ENCODE measurements around the gene MMP24. TPM values are rescaled to one million over a fixed set of nuclear protein-coding genes. Genes with fewer than 3 reads are reported as not detected.

MMP24 gene
- total RNA-seq, 1 experiment from 2014 or later, result 0.91 TPM

- Histone ChIP-seq H3K4me1 (ENCODE audit: insufficient read depth, low read length) (peaks cover 9% of the 10 kb centered on the region), H3K9me3 (ENCODE audit: low read length) (no peaks in the 10 kb centered on the region), H3K79me2 (ENCODE audit: low read length) (no peaks in the 10 kb centered on the region), H3K9me2 (replicated peaks; ENCODE audit: low read length) (no peaks in the 10 kb centered on the region), H3K9ac (ENCODE audit: low read length) (no peak overlapping the region), H3K4me2 (ENCODE audit: low read length) (no peak overlapping the region), H3K27ac (ENCODE audit: low read length) (no peak overlapping the region), H3F3A (ENCODE audit: low read length, unreplicated experiment) (no peaks in the 10 kb centered on the region), H3K36me3 (ENCODE audit: low read depth, low read length) (no peaks in the 10 kb centered on the region), H3K27me3 (ENCODE audit: low read length) (no peaks in the 10 kb centered on the region), H3K4me3 (ENCODE audit: low read length) (no peak overlapping the region), H2AFZ (ENCODE audit: low read length) (no peak overlapping the region), H4K20me1 (ENCODE audit: low read length) (no peaks in the 10 kb centered on the region)
- no TSS peak for BruUV-seq (replicated peaks)
- ChIA-PET POLR2A (ENCODE audit: unreplicated experiment) (no interaction called here), CTCF (no interaction called here)
- ATAC-seq (no peak), DNase-seq (no peak)
- no peak for TF ChIP-seq EZH2 (IDR thresholded peaks at IDR 0.05; ENCODE audit: low read length, unreplicated experiment)
- TF ChIP-seq CTCF (conservative IDR thresholded peaks at IDR 0.05; ENCODE audit: low read depth, low read length), result no peak
- no peak for TF ChIP-seq EZH2phosphoT487 (IDR thresholded peaks at IDR 0.05; ENCODE audit: borderline replicate concordance, low read length)
- intact Hi-C loops (cut with micrococcal nuclease), result no loop called here
Observed at GRCh38 chr20:35293303-35294292, 67.1 kb downstream of the MMP24 start.

- H2AFZ ChIP-seq (ENCODE audit: low read length), result no peak overlapping the region
- no peak overlapping the region for H3K4me2 ChIP-seq (ENCODE audit: low read length)
- no TSS peak for BruUV-seq (replicated peaks)
- no peaks in the 10 kb centered on the region for H3K27me3 ChIP-seq (ENCODE audit: low read length)
- no peak overlapping the region for H3K4me3 ChIP-seq (ENCODE audit: low read length)
- H3K9me2 ChIP-seq (replicated peaks; ENCODE audit: low read length), result no peaks in the 10 kb centered on the region
- no peaks in the 10 kb centered on the region for H3K9me3 ChIP-seq (ENCODE audit: low read length)
- DNase-seq, result no peak
- H3K79me2 ChIP-seq (ENCODE audit: low read length), result no peaks in the 10 kb centered on the region
- intact Hi-C loops (cut with micrococcal nuclease), result no loop called here
- no peak overlapping the region for H3K27ac ChIP-seq (ENCODE audit: low read length)
- no peaks in the 10 kb centered on the region for H3F3A ChIP-seq (ENCODE audit: low read length, unreplicated experiment)
- H3K36me3 ChIP-seq (ENCODE audit: low read depth, low read length), result no peaks in the 10 kb centered on the region
- H4K20me1 ChIP-seq (ENCODE audit: low read length), result no peaks in the 10 kb centered on the region
- POLR2A ChIA-PET (ENCODE audit: unreplicated experiment), result no interaction called here
- CTCF ChIA-PET, result no interaction called here
- H3K4me1 ChIP-seq (ENCODE audit: insufficient read depth, low read length), result peaks cover 9% of the 10 kb centered on the region
- no peak overlapping the region for H3K9ac ChIP-seq (ENCODE audit: low read length)
- no peak for TF ChIP-seq EZH2 (IDR thresholded peaks at IDR 0.05; ENCODE audit: low read length, unreplicated experiment)
- TF ChIP-seq EZH2phosphoT487 (IDR thresholded peaks at IDR 0.05; ENCODE audit: borderline replicate concordance, low read length), result no peak
- TF ChIP-seq CTCF (conservative IDR thresholded peaks at IDR 0.05; ENCODE audit: low read depth, low read length), result no peak
- ATAC-seq, result no peak
Observed at GRCh38 chr20:35294293-35294685, 67.8 kb downstream of the MMP24 start.

GRCh38 chr20:35295058-35295457 lies 68.6 kb downstream of the MMP24 start:
- intact Hi-C loops (cut with micrococcal nuclease), result no loop called here
- no peak overlapping the region for H3K4me3 ChIP-seq (ENCODE audit: low read length)
- no peaks in the 10 kb centered on the region for H3F3A ChIP-seq (ENCODE audit: low read length, unreplicated experiment)
- no peak overlapping the region for H3K9ac ChIP-seq (ENCODE audit: low read length)
- POLR2A ChIA-PET (ENCODE audit: unreplicated experiment), result no interaction called here
- TF ChIP-seq EZH2 (IDR thresholded peaks at IDR 0.05; ENCODE audit: low read length, unreplicated experiment) (no peak), CTCF (conservative IDR thresholded peaks at IDR 0.05; ENCODE audit: low read depth, low read length) (no peak), EZH2phosphoT487 (IDR thresholded peaks at IDR 0.05; ENCODE audit: borderline replicate concordance, low read length) (no peak)
- H3K9me3 ChIP-seq (ENCODE audit: low read length), result no peaks in the 10 kb centered on the region
- no peaks in the 10 kb centered on the region for H3K9me2 ChIP-seq (replicated peaks; ENCODE audit: low read length)
- no peak for ATAC-seq
- CTCF ChIA-PET, result no interaction called here
- no peak overlapping the region for H3K4me2 ChIP-seq (ENCODE audit: low read length)
- no peaks in the 10 kb centered on the region for H3K79me2 ChIP-seq (ENCODE audit: low read length)
- no peaks in the 10 kb centered on the region for H3K27me3 ChIP-seq (ENCODE audit: low read length)
- H3K4me1 ChIP-seq (ENCODE audit: insufficient read depth, low read length), result peaks cover 9% of the 10 kb centered on the region
- no peak for DNase-seq
- H3K27ac ChIP-seq (ENCODE audit: low read length), result no peak overlapping the region
- H4K20me1 ChIP-seq (ENCODE audit: low read length), result no peaks in the 10 kb centered on the region
- no TSS peak for BruUV-seq (replicated peaks)
- H2AFZ ChIP-seq (ENCODE audit: low read length), result no peak overlapping the region
- H3K36me3 ChIP-seq (ENCODE audit: low read depth, low read length), result no peaks in the 10 kb centered on the region

Data from PC-3 (cell line).